Activated T-cell treated with anti-CD3 and anti-CD28 coated beads for 1 hour (primary cell): ENCODE data around the gene TRIM31.
"Not testable (repeated sequence)": the region's sequence is repeated elsewhere in the genome, so short reads cannot be mapped to it uniquely, and the experiment has no call there.

Experiments used
- DNase-seq: peaks from one replicate; pipeline ENCODE4 v3.0.0-alpha.2; 2020; ENCODE audit warnings: low read depth

Gene TRIM31

DNA sequence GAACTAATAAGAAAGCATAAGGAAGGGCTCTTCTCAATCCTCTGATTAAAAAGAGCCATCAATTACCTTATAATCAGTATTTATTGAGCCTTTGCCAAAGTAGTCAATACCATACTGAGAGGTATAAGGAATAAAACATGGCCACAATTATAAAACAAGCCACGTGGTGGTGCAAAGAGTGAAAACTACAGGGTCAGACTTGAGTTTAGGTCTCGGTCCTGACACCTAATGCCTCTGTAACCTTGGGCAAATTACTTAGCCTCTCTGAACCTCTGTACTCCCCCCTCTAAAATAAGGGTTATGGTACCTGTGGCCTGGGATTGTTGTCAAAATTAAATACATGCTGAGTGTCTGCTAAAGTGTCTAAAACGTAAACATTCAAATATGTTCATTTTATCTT is 36.3 kb upstream of the TRIM31 start:
- DNase-seq = no peak

DNA sequence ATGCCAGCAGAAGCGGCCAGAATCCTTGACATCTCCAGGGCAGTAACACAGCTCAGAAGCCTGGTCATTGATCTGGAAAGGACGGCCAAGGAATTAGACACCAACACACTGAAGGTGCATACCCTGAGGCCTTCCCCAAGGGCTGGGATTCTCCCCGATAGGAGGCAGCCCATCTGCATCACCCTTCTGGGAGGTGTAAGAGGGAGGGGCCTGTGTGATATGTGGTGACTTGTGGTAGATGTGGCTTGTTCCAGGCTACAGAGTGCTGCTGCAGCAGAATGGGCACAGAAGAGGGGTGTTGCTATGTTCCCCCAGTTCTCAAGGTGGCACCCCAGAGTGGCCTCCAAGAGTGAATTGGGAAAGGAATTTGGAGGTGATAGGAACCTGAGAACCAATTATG is 34.2 kb upstream of the TRIM31 start:
- no peak for DNase-seq

DNA sequence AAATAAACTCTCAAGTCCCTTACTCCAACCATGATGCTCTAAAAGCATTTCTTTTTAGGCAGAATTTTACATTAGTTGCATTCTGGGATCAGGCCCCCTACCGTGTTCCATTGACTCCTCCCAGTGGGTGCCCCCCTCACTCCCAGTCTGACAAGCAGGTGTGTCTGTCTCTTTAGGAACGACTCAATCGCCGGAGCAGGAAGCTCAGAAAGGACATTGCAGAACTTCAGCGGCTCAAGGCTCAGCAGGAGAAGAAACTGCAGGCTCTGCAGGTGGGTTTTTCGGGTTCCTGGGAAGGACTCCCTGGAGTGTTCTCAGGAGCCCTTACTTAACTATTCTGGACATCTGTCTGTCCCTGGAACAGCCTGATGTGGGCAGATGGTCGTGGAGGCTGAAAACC is 32.9 kb upstream of the TRIM31 start:
- DNase-seq = no peak

DNA sequence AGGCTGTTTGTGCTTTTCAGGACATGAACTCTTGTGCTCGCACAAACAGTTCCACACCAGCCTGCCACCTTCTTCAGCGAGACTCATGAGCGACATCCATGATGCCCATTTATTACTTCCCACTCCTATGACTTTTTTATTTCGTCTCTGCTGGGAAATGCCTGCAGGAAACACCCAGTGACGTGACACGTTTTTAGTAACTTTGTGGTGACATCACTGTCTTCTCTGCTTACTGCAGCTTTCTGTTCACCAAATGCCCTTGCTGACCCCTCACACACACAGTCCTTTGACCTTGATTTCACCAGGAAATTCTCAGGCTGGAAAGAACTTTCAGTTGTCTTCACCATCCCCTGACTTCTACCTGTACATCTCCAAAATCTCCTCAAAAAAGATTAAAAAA is 31.9 kb upstream of the TRIM31 start:
- DNase-seq = no peak

DNA sequence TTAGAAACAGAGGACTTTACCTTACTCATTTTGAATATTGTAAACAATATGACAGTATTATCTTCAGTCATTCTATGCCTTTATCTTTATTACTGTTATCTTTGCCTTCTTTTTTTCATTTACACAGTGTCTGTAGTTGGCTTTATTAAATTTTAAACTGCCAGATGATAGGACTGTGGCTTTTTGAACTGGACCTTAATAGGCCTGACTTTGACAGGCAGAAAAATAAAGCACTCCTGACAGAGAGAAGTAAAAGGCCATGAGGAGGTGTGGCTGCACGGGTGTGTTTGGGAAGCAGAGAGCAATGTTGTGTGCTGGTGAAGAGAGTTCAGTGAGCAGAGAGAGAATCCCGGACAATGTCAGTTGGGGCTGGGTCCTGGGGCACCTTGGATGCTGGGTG is 30.9 kb upstream of the TRIM31 start:
- DNase-seq = no peak

DNA sequence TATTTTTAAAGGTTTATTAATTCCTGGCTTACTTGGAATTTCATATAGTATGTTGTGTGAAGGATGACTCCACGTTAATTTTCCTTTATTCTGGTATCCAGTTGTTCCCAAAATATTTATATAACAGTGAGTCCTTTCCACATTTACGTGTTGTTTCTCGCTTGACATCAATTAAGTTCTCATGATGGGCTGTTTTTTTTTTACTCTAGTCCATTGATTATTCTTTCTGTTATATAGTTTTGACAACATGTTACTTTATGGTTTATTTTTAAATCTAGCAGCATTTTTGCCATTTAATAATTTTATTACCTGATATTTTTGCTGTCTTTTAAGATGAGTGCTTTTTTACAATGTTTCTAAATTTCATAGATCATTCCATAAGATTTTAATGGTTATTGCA is 29.8 kb upstream of the TRIM31 start:
- DNase-seq = no peak

DNA sequence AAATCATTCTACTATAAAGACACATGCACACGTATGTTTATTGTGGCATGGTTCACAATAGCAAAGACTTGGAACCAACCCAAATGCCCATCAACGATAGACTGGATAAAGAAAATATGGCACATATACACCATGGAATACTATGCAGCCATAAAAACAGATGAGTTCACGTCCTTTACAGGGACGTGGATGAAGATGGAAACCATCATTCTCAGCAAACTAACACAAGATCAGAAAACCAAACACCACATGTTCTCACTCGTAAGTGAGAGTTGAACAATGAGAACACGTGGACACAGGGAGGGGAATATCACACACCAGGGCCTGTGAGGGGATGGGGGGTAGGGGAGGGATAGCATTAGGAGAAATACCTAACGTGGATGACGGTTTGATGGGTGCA is 27.4 kb upstream of the TRIM31 start:
- DNase-seq = not testable (repeated sequence)

DNA sequence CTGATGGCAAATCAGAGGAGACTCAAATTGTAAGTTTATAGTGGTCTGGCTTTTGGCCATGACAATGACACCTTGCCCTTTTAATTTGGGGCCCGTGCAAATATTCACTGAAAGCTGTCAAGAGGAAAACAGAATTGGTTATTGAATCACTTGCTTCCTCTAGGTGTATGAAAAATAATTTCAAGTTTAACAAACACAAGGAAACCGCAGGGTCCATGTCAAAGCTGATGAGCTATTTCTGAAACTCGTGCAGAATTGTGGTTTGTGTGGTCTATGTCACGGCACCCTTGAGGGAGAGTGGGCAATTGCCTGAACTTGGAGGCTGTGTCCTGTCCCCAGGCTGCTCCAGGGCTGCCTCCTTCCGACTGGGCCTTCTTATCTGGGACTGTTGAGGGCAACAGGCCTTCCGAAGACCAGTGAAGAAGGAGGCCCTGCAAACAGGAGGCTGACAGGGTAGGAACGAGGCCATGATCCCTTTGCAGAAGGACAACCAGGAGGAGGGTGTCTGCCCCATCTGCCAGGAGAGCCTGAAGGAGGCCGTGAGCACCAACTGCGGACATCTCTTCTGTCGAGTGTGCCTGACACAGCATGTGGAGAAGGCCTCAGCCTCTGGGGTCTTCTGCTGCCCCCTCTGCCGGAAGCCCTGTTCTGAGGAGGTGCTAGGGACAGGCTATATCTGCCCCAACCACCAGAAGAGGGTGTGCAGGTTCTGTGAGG is 23.8 kb upstream of the TRIM31 start:
- no peak for DNase-seq

DNA sequence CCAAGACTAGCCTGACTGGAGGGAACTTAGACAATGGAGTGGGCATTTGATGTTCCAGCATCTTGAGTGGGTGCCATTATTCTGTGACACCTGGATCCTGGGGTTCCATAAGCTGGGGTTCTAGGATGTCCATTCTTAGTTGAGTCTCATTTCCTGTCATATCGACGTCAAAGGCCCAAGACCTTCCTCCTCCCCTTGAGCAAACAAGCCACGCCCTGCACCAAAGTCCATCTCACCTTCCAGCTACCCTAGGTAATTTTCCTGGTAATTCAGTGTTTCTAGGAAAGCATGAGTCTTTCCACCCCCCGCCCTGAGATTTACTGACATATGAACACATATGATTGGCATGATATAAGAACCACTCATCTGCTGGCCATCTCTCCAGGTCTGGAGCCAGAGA is 22.9 kb upstream of the TRIM31 start, which contains the start of gene TRIM40:
Gene TRIM40 (plus strand): TSS at position 384 of the 400 bp plus-strand sequence. CDS start 897 bp downstream, outside the sequence.
- no peak for DNase-seq

DNA sequence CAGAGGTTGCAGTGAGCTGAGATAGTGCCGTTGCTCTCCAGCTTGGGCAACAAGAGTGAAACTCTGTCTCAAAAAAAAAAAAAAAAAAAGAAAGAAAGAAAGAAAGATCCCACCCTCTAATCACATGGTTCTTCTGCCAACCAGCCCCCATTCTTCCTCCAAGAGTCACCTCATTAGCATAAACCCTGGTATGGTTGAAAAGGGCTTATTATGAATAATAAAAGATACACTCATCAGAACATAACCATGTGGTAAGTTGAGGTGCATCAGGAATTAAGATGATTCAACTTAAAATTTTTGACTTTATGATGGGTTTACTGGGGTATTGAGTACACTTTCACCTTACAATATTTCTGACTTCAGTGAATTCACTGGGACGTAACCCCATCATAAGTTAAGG is 22.3 kb upstream of the TRIM31 start:
- no peak for DNase-seq

DNA sequence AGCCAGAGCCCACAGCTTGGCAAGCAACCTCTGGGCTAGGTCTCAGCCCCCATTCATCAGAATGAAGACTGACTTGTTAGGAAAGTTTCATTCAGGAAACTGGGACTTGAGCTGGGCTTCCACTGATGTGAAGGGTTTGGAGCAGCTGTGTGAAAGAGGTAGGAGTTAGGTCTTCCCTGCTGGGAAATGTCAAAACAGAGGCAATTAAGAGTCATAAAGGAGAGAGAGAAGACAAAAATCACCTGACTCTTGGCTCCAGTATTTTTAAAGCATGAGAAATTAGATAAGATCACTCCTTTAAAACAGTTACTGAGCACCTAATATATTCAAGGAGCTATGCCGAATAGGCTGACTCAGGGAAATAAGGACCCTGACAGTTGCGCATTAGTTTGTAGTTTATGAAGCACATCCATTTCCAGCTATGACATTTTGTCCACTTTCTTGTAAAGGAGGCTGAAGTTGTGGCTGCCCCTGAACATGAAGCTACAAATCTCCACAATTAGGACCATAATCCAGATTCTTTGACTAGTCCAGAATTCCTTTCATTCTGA is 19.1 kb upstream of the TRIM31 start:
- DNase-seq = no peak

DNA sequence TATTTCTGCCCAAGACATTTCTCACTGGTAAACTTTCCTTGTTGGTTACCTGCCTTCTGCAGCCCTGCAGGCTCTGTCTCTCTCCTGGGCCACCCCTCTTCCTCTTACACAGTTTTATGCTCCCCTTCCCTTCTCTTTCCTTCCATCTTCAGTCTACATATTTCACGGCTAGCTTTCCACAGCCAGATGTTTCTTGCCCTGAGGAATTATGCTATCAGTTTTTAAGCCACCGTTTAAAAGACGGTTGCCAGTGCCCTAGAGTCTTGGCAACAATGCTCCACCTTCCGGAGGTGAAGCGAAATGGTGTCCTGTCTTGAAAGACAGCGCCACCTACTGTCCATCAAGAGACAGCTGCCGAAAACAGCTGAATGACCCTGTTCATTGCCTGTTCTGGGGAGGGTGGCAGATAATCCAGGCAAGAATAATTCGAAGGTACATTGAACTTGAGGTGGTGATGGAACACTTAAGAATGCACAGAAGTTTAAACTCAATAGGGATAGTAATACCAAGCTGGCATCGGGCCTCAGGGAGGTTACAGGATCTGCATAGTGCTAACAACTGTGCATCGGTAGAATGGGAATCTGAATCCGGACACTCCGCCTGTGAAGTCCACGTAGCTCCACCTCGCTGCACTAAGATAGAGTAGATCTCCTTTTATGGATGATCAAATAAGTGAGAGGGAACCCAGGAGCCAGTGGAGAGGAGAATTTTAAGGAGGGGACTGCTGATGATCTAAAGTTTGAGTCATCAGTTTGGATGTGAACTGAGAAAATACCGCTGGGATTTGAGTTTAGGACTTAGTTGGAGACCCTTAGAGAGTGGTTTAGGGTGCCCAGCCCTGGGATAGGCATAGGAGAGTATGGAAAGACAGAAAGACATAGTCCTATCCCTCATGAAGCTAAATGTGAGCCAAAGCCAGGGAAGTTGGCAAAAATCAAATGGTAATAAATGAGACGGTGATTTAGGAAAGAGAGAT is 18.3 kb upstream of the TRIM31 start:
- DNase-seq = peak; percentile 42

DNA sequence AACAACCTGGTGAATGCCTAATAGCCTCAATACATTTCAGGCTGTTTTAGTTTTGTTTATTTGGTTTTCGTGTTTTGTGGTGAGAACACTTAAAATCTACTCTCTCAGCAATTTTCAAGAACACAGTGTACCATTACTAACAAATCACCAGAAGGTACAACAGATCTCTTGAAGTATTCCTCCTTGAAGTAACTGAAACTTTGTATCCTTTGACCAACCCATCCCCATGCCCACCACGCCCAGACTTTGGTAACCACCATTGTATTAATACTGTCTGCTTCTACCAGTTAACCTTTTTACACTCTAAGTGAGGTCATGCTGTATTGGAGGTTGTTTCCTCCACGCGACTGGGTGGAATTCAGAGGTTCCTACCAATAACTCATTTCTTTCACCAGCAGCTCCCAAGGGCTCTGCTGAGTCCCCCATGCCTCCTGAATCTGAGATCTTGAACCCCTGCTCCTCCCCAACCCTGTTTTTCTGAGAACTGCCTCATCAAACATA is 17.3 kb upstream of the TRIM31 start:
- no peak for DNase-seq

DNA sequence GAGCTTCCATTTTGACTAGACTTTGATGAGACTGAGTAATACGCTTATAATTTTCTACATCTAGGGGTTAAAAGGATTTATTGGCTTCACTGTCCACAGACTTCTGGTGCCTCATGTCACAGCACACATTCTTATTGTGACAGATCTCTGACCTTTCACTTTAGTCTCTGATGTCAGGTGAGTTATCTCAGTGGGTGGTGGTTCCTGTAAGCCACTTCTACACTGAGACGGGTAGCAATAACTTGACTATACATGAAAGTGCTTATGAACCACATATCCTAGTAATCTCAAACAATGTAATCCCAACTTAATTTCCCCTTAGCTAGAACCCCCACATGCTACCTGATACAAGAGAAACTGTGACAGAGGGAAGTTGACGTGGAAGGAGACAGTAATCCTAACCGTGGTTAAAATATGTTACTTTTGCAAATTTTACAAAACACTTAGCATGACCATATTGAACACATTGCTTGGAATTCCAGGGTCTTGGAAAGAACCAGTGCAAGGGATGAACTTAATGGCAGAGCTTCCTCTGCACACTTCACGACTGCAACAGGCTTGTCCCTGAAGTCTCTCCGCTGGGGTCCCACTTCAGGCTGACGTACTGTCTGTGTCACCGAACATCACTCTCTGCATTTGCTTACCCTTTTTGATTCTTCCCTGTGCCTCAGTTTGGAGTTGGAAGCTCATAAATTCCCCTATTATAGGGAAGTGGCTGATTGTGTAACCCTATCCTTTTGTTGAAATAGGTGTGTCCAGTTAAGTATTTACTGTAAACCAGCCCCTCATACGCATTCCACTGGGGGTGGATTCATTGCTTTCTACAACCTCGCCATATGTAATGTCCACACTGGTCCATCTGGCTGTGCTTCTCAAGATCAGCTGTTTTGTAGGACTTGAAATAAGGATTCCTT is 16.6 kb upstream of the TRIM31 start:
- no peak for DNase-seq

DNA sequence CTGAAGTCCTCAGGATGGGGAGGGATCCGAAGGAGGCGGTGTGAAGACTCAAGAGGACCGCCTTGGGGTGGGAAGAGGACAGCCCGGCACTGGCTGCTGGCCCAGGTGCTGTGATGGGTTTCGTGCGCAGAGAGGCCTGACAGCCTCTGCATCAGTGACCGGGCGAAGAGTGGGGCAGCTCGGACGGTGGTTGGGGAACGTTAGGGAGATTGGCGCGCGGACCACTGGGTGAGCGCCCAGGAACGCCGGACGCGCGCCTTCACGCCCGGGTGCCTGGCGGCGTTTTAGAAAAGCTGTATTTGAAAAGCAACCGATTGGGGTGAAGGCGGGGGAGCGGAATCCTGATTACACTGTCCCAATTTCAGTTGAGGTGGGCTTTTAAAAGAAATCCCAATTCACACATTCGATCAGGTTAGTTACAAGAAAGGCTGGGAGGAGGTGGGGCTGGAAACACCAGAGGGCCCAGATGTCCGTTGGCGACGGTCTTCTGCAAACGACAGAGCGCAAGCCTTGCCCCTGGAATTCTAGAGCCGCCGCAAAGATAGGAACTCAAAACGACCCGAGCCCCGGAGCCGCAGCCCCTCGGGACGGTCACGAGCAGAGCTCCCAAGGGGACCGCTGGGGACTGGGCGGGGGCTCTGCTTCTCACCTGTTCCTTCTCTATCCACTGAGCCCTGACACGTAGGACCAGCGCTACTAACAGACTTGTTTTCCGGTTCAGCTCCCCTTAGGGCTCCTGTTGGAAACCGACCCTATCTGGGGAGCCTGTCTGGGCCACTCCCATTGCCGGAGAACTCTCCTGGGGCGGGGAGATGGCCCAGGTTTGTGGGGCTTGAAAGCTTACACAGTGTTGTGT is 14.6 kb upstream of the TRIM31 start:
- DNase-seq = no peak

DNA sequence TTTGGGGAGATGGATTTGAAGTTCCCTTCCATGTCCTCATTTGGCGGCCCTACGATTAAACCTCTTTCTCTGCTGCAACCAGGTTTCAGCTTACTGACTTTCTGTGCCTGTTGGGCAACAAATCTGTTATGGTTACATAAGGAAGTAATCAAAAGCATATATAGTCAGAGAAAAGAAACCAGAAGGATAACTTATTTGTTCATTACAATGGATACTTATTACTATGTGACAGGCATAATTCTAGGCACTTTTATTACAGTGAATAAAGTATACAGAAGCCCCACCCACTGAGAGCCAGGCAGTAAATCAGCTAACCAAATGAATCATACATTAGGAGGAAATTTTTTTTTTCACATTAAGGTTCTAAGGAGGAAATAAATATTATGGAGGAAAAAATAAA is 9.6 kb upstream of the TRIM31 start:
- no peak for DNase-seq

DNA sequence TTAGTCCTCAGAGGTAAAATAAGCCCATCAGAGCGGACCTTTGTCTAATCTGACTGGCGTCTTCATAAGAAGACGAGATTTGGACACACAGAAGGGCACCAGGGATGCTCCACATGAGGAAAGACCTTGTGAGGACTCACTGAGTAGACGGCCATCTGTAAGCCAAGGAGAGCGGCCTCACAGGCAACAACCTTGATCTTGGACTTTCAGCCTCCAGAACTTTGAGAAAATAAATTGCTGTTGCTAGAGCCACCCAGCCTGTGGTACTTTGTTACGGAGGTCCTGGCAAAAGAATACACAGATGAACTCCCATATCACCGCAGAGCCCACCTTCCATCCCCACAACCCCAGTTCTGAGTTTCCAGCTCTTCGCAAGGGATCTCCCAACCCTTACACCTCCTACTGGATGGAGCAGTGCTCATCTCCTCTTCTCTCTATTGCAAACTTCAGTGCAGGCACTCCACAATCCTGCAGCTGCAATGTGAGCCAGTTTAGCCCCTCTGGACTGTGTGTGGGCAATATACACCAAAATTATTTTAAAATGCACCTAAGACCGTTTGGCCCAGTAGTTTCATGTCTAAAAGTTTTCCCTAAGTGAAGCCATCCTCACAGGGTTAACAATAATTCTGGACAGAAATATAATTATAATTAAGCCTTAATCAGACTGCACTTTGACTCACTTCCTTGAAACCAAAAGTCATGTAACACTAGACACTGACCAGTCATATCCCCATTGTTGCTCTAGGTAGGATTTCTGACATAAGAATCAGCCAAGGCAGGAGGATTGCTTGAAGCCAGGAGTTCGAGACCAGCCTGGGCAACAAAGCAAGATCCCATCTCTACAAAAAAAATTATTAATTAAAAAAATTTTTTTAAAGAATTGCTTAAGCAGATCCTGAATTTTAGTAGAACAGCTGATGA is 8.8 kb upstream of the TRIM31 start:
- no peak for DNase-seq

DNA sequence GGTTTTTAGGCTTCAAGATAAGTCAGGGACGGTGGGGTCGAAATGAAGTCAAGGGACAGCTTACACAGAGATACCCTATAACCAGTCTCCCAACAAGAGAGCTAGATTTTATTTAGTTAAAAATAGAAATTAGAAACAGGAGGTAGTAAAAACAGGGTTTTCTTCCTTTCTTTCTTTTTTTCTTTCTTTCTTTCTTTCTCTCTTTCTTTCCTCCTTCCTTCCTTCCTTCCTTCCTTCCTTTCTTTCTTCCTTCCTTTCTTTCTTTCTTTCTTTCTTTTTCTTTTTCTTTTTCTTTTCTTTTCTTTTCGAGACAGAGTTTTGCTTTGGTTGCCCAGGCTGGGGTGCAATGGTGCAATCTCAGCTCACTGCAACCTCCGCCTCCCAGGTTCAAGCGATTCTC is 5.8 kb upstream of the TRIM31 start:
- DNase-seq = not testable (repeated sequence)

DNA sequence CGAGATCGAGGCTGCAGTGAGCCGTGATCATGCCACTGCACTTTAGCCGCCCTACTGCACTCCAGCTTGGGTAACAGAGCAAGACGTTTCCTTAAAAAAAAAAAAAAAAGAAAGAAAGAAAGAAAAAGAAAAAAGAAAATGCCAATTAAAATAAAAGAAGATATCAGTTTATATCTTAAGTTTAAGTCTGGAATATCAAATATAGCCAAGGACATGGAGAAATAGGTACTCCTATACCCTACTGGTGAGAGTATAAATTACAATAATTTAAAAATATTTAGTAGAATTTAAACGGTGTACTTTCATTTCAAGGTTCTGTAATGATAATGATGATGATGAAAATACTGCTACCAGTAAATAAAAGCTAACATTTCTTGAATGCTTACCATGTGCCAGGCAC is 3.8 kb upstream of the TRIM31 start:
- no peak for DNase-seq

DNA sequence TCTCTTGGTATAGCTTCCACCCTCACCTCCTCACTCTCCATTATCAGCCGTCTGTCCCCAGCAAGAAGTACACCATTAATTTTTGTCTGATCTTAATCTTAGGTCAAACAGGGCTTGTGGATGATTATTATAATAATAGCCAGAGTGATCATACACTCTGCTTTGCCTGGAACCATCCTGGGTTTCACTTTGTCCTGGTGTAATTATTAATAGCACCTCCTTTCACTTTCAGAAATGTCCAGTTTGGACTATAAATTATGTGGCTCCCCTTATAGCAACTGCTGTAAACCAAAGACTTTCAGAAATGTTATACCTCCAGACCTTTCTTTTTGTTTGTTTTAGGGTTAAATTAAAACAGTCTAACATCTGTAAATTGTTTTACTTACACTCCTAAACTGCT is 951 bp upstream of the TRIM31 start:
- no peak for DNase-seq
